Stimulated activated CD4-positive, alpha-beta T cell treated with anti-CD3 and anti-CD28 coated beads, Interleukin-2, amount 100 ng/mL, for 24 hours (primary cell): ENCODE measurements around the gene PPIB.
"Not testable (repeated sequence)": the region's sequence is repeated elsewhere in the genome, so short reads cannot be mapped to it uniquely, and the experiment has no call there.

ENCODE experiments used
- DNase-seq, 2 donors: peaks; one replicate each; pipeline ENCODE4 v3.0.0-alpha.2; 2020

PPIB gene

DNA sequence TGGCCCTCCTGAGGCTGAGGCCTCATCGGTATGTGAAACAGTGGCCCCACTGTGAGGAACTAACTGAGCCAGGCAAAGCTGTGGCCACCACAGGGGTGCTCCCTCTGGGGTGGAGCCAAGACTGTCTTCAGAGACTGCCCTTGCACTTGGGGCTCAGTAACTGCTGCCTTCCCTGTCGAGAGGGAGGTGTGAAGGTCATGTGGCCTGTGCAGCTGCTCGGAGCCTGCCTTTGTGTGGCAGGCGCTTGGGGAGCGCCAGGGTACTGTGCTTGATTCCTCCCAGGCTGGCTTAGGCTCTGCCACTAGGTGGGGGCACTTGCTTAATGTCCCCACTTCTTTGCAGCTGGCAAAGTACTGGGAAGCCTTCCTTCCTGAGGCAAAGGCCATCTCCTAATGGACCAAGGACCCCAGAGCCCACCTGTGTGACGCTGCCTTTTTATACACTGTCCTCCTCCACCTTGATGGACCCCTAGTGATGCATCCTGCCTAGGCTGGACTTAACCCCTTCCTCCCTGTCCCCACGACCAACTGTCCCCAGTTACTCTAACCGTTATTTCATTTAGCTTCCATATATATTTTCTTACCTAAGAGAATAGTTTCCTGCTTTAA is 25.5 kb downstream of the PPIB start:
- no peak for DNase-seq

DNA sequence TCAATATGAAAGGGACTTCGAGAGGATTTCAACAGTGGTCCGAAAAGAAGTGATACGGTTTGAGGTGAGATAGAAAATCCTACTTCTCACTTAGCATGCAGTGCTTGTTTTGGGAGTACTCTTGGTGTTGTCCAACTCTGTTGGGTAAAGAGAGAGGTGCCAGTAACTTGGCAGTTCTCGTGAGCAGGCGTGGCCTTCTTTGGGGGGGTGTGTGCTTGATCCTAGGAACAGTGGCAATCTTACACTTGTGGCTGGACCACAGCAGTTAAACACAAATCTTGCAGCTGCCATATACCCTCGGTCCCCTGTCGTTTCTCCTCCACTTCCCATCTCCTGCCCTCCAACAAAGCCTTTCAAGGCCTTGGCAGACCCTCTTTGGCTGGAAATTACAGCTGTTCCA is 26.5 kb downstream of the PPIB start:
- no peak for DNase-seq

DNA sequence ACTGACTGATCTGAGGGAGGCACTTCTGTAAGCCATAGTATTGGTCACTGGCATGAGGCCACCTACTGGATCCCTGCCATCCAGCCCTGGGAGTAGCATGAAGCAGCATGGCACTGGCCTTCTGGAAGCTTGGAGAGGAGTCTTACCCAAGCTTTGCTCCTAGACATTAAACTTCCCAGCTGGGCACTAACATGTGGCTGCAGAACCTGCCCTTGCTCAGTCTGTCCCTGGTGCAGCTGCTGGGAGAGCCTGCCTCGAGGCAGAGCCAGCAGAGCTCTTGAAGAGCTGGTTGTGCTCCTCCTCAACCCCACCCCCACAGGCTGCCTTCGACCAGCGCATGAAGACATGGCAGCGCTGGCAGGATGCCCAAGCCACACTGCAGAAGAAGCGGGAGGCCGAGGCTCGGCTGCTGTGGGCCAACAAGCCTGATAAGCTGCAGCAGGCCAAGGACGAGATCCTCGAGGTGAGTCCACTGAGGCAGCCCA is 28.4 kb downstream of the PPIB start:
- no peak for DNase-seq

DNA sequence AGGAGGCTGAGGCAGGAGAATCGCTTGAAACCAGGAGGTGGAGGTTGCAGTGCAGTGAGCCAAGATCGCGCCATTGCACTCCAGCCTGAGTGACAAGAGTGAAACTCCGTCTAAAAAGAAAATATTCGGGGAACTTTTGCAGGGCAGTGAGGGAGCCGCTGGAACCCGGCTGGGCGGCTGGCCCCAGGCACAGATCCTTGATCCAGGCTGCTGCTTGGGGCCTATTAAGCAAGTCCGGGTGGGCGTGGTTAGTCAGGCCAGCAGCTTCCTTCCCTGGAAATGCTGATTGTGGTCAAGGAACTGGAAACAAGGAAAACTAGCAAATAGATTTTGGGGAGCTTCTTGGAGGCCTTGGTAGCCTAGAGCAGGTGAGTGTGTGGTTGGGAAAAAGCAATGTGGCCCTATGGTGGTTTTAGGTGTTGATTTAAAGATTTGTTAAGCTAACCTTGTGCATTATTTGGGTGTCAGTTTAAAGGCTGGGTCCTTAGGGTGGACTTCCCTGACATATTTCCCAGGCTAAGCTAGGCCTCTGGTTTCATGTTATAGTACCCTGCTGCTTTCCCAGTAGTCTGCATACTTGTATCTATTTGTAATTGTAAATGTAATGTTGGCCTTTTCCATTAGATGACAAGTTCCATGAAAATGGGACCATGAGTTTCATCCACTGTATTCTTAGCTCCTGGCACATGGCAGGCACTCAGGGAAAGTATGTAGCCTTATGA is 29.0 kb downstream of the PPIB start:
- DNase-seq: no peak

DNA sequence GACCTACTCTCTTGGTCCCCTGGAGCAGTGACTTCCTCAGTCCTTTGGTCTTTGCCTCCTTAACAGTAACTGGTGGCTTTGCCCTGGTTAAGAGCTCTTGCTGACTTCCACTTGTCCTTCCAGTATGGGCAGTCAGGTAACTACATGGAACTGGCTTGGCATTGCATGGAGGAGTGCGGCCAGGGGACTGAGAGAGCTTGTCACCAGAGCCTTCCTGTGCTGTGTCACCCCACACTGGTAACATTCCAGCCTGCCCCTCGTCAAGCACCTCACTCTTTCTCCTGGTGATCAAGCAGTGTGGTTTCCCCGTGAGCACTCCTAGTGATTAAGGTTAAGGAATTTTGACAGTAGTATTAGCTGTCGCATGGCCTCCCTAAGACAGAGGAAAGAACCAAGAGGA is 30.6 kb downstream of the PPIB start:
- no peak for DNase-seq

DNA sequence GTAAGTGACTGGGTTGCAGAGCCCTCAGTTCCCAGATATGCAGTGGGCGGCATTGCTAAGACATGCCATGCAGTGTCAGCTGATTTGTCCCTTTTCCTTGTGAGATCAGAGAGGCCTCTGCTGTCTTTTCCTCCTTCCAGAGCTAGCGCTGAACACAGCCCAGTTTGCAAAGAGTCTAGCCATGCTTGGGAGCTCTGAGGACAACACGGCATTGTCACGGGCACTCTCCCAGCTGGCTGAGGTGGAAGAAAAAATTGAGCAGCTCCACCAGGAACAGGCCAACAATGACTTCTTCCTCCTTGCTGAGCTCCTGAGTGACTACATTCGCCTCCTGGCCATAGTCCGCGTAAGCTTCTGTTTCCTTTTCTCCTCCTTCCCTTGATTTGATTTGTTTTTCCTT is 31.3 kb downstream of the PPIB start:
- DNase-seq: no peak

DNA sequence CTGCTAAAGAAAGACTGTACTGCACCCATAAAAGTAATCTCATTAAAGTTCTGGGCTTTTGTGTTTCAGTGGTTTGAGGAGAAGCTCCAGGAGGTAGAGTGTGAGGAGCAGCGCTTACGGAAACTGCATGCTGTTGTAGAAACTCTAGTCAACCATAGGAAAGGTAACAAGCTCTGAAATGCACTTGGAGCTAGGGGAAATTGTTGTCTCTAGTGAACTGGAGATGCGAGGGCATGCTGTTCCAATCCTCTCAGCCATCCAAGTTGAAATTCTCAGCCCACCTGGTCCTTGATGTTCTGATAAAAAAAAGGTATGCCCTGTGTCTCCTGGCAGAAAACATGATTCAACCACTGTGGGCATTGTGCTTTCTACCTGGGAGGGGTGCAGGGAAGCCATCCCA is 32.7 kb downstream of the PPIB start:
- DNase-seq: no peak

DNA sequence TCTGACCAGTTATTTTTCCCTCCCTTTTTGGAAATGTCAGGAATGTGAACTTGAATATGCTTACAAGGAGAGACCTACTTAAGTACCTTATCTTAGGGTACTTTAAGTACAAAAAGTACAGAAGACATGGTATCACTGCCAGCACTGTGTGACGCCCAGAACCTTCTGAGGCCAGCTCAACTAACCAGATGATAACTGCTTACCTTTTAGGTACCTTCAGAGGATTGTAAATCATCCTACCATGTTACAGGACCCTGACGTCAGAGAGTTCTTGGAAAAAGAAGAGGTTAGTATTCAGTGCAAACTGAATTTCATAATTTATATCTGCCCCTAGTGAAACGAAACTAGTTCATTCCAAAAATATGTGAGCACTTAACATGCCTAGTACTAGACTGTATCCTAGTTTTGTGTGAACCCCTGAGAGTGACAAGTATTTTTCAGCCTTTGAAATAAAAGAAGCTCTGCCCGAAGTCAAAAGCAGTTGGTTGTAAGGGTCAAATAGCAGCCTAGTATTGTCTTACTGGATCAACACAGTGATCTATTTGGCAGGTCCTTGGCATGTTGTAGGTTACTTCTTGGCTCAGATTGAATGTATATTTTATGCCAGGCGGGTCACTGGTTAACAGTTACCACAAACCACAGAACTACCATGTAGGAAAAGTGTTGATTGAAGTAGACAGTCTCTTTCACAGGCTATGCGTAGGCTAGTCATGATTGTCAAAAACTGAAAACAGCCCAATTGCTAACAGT is 35.1 kb downstream of the PPIB start:
- no peak for DNase-seq

DNA sequence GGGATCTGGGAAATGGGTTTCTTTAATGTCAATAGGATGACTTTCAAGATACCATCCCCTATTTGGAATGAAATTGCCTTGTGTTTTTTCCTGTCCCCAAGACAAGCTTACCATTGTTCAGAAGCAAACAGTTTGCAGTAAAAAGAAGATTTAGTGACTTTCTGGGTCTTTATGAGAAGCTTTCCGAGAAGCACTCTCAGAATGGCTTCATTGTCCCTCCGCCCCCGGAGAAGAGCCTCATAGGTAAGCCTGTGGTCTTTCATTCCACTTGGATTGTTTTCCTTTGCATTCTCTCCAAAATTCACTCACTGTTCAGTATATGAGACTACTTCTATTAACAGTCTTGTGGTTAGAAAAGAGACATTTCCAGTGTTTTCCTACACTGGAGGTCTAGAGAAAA is 36.8 kb downstream of the PPIB start:
- no peak for DNase-seq

DNA sequence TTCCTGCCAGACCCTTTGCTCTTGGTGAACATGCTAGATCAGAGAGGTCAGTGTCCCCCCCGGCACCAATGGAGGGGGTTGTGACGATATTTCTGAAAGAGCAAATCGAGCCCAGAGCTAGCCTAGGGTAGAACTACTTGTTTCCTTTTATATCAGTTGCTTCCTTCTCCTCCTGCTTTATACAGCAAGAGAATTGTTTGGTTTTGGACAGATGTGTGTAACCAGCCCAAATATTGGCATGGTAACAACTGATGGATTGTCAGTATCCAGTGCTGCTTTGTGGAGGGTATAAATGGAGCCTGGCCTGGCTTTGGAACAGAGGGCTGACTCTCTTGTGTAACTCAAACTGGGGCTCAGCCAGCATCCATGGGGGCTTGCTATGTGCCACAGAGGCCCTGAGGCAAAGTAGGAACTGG is 39.9 kb downstream of the PPIB start:
- DNase-seq: no peak

DNA sequence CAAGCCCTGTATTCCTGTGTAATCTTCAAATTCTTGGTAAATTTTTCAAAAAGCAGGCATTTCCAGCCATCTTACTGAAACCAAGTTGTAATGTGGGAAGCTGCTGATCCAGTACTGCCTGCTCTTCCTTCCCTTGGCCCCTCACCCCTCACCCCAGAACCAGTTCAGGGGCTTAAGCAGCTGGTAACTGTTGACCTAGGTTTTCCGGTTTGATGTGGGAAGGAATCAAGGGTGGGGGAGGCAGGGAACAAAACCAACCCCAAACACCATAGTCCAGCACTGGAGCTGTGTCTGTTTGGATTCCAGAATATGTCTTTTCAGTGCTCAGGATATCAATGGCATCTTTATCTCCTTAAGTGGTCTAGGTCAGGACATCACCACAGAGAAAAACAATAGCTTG is 40.4 kb downstream of the PPIB start:
- no peak for DNase-seq

DNA sequence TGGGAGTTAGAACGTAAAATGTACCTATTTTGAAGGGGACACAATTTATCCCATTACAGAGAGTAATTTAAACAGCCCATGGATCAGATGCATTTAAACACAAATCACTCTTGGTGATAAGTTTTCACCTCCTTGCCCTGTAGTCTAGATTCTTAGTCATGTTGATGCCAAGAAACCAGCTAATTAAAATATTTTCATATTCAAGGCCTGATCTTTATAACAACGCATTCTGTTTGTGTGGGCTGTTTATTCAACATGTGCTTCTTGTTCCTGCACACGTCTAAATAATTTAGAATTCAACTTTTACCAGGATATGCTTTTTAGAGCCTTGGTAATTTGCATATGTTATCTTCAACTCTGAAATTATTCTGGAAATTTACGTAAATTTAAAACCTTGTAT is 41.2 kb downstream of the PPIB start:
- no peak for DNase-seq

DNA sequence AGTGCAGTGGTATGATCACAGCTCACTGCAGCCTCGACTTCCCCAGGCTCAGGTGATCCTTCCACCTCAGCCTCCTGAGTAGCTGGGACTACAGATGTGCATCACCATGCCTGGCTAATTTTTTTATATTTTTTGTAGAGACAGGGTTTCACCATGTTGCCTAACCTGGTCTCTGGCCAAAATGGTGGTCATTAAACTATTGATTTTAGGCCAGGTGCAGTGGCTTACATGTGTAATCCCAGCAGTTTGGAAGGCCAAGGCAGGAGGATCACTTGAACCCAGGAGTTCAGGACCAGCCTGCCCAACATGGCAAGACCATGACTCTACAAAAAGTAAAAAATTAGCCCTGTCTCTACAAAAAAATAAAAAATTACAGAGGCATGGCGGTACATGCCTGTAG is 42.5 kb downstream of the PPIB start:
- not testable (repeated sequence) for DNase-seq

DNA sequence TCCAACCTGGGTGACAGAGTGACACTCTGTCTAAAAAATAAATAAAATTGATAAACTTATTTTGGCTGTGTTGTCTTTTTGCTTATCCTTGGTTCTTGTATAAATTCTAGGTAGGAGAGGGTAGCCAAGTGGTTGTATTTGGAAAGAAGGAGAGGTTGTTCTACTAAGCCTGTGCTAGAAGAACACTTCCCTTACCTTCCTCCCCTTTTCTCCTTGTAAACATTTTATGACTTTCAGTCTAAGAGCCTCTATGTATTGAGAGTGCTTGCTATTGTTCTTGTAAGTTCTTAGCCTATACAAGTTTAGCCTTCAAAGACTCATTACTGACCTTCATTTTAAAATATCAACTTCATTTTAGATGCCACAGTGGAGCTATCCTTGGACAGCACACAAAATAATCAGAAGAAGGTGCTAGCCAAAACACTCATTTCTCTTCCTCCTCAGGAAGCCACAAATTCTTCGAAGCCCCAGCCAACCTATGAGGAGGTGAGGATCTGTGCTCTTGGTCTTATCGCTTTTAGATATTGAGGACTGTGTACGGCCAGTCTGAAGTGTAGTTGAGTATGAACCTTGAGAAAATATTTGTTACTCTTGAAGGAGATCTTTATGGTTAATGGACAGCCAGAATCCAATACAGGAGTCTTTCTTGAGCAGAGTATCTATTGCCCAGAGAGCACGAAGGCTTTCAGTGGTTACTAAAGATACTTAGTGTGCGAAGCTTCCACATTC is 44.9 kb downstream of the PPIB start:
- no peak for DNase-seq

DNA sequence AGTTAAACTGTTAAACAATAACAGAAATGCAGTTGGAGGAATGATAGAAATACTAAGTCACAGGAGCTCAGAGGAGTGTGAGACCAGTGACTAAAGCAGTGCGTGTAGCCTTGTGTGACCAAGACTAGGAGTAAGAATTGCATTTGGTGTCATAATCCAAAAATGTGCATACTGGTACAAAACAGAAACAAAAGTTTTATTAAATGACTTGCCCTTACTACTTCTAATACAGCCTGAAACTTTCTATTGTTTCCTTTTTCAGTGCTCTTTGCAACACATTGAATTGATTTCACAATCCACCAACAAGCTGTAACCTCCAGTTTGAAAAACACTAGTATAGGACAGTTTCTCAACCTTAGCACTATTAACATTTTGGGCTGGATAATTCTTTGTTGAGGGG is 49.9 kb downstream of the PPIB start:
- DNase-seq: no peak

DNA sequence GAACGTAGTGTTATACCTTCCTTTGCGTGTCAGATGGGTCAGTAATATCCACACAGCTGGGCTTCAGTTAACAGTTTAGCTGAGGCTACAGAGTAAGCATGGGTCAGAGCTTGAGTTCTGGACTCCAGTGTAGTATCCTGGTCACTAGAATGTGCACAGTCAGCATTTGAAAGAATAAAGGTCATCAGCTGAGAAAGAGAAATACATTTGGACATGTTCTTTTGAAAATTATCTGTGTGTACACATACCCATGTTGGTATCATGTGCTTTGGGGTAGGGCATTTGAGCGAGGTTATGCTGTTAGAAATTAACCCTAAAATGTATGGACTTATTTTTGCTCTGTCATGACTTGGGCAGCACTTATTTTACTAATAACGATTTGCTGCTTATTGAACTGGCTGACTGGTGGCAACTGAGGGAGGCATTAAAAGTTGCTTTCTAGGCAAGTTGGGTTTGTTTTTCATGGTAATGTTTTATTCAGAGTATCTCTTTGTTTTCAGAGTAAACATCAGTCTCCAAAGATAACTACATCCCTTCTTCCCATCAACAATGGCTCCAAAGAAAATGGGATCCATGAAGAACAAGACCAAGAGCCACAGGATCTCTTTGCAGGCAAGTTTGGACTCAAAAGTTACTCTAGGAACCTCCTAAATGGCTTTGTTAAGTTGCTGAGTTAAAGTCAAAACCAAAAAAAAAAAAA is 50.6 kb downstream of the PPIB start:
- DNase-seq: no peak

DNA sequence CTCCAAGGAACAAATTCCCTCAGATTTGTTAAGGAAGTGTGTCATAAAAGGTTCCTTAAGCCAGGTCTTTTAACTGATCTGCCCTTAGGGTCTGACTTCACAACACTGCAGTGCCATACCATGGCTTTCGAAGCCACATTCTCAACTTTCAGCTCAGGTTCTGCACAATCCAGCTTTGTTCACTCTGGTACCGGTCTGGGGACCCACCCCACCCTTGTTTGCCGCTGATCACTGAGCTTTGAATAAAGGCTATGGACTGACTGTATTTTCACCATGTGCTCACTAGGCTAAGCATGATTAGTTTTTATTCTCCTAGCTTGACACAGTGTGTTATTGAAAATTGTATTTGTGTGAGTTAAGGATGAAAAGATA is 51.2 kb downstream of the PPIB start:
- no peak for DNase-seq

DNA sequence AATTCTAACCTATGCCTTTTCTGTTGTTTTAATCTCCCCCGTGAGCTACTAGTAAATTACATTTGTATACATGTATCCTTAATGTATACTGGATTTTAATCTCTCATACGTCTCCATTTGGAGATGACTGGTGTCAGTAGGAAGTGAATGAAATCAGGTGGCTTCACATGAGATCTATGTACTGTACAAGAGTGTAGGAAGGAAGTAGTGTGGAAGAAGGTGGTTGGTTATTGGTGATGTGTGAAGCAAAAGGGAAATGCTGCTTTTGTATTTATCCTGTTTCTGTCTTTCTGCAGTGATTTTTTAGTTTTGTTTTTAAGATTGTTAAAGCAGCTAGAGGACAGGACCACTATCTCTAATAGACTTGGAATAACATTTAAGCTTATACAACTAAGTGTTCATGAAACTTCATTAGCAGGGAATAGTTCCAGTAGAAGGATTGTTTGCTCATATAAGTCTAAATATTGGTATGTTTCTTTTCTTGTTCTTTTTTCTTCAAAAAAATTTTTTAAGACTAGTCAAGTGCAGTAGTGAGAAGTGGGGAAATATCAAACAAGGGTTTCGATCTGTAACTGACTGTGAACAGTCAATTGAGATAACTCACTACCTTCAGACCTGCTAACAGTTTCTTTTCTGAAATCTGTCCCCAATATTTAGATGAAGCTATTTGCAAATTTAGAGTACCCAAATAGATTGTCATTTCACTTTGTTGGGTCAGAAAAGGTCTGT is 51.7 kb downstream of the PPIB start:
- DNase-seq: no peak

DNA sequence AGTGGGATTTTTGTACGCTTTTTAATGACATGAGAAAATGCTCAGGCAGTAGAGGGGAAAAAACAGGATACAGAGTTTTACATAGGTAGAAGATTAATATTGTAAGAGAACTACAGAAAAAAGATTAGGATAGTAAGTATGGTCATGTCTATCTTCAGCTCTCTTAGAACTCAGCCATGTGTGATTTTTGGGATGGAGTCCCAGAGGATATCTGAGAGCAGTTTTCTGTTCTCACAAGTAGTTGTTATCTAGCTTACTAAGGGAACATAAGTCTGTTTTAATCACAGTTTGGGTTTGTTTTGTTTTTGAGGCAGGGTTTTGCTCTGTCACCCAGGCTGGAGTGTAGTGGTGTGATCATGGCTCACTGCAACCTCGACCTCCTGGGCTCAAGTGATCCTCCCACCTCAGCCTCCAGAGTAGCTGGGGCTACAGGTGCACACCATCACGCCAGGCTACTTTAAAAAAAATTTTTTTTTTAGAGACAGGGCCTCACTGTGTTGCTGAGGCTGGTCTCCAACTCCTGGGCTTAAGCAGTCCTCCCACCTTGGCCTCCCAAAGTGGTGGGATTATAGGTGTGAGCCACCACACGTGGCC is 52.6 kb downstream of the PPIB start:
- not testable (repeated sequence) for DNase-seq

DNA sequence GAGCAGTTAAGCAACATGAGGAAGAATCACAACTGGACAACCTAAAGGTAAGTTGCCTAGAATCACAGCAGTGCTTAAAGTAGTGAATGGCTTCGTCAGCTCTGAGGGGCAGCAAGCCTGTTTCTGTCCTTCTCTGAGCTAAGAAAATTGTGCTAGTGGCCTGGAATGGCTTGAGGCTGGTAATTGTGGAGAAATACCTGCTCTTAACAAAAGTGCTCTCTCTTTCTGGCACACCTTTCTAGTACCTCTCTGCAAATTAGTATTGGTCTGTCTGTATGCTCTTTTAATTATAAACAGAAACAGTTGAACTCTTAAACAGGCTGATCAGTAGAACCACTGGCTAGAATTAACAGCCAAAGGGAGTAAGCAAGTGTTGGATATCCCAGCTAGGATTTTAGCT is 55.5 kb downstream of the PPIB start:
- no peak for DNase-seq
